GM19193 (cell line): Measurements from ENCODE around the gene ACY1.

Experiments
- POLR2A ChIP-seq: IDR thresholded peaks from 4 replicates; pipeline ENCODE4 v1.6.1; 2011; ENCODE audit not compliant: insufficient read depth, insufficient read length; ENCODE audit errors: extremely low read depth

Gene ACY1

DNA sequence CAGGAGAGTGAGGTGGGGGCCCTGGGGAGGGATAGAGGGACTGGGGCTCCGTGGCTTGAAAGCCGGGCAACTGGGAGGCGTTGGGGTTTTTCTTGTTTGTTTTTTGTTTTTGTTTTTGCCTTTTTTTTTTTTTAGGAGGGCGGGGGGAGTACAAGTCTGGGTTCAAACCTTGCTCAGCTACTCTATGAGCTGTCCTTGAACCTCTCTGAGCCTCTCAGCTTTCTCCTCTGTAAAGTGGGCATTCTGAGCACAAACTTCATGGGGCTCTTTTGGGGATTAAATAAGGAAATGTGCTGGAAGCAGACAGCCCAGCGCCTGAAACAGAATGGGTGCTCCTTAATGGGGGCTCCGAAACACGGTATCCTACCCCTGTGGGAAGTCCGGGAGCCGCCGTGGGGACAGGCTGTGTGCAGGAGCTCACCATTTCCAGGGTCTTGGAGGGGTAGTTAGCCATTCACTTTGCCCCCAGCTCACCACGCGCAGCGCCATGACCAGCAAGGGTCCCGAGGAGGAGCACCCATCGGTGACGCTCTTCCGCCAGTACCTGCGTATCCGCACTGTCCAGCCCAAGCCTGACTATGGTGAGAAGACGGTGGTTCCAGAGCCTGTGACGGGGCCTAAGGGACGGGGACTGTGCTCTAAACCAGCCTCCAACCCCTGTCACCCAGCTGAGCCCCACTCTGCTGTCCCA lies 388 bp downstream of the ACY1 start:
- TF ChIP-seq POLR2A = no peak

DNA sequence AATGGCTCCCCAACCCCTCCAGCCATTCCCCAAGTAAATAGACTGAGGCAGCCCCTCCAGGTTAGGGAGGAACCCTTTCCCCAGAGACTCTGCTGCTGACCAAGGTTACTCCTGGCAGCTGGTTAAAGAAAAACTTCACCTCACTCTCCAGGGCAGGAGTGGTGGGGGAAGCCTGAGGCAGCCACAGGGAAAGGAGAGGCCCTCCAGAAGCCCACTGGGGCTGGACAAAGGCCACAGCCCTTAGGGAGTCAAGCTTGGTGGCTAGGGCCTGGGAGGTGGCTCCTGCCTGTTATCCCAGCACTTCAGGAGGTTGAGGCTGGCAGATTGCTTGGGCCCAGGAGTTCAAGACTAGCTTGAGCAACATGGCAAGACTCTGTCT lies 923 bp downstream of the ACY1 start:
- TF ChIP-seq POLR2A = no peak

DNA sequence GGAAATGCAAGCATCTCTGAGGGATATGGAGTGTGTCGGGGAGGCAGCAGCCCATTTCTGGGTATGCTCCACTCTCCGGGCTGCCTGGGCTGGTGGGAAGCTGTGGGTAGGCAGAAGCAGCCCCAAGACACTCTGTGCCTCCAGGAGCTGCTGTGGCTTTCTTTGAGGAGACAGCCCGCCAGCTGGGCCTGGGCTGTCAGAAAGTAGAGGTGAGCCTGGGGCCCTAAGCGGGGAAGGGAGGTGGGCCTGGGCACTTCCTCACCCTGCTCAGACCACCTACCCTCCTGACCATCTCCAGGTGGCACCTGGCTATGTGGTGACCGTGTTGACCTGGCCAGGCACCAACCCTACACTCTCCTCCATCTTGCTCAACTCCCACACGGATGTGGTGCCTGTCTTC lies 1.7 kb downstream of the ACY1 start:
- no peak for TF ChIP-seq POLR2A

DNA sequence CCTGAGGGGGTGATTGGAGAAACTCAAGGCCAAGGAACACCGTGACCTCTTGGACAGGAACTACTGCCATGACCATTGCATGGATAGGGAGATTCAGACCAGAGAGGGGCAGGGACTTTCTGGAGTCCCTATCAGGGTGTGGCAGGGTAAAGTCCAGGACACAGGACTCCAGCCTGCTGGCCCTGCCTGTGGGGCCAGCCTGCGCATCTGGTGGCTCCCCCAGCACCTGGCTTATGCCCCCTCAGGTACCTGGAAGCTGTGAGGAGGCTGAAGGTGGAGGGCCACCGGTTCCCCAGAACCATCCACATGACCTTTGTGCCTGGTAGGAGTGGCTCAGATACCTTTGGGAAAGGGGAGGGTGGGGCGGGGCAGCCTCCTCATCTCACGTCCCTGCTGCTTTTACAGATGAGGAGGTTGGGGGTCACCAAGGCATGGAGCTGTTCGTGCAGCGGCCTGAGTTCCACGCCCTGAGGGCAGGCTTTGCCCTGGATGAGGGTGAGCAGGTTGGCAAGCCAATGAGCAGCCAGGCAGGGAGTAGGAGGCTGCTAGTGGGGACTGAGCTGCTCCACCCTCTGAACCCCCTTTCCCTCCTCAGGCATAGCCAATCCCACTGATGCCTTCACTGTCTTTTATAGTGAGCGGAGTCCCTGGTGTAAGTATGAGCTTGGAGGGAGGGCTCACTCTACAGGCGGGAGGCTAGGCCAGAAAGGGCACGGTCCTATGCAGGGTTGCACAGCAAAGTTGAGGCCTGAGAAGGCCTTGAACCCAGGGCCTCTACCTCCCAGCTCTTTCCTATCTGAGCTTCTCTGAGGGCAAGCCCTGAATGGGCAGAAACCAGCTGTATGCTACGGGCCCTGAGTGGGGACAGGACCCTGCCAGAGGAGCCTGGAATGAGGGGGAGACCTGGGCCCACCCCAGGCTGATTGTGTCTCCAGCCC lies 2.9 kb downstream of the ACY1 start:
- no peak for TF ChIP-seq POLR2A

DNA sequence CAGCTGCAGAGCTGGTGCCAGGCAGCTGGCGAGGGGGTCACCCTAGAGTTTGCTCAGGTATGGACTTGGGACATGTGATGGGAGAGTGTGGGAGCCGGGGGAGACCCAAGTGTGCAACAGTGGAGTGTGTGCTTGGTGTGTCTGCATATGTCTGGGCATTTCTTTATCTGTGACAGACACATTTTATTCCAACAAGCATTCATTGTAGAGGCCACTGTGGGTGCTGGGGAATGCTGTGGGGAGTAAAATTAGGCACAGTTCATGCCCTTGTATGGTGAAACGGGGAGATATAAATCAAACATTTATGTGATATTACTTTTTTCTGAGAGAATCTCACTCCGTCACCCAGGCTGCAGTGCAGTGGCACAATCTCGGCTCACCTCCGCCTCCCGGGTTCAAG lies 4.2 kb downstream of the ACY1 start:
- no peak for TF ChIP-seq POLR2A

DNA sequence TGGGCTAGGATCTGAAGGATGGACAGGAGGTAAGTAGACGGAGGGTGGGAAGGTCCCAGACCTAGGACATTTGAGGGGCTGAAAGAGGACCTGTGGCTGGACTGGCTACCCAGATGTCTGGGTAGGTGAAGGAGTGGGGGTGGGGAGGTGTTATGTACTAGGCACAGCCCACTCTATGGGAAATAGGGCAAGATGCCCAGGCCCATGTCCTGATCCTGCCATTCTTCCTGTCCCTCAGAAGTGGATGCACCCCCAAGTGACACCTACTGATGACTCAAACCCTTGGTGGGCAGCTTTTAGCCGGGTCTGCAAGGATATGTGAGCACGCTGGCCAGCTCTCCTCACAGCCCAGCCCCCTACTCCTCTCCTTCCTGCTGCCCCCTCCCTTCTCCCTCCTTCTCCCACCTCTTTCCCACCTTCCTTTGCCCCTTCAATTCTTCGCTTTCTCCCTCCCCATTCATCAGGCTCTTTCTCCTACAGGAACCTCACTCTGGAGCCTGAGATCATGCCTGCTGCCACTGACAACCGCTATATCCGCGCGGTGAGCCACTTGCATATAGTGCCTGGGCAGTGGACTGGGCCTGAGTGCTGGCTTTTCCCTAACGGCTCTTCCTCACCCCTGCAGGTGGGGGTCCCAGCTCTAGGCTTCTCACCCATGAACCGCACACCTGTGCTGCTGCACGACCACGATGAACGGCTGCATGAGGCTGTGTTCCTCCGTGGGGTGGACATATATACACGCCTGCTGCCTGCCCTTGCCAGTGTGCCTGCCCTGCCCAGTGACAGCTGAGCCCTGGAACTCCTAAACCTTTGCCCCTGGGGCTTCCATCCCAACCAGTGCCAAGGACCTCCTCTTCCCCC lies 5.2 kb downstream of the ACY1 start:
- no peak for TF ChIP-seq POLR2A

DNA sequence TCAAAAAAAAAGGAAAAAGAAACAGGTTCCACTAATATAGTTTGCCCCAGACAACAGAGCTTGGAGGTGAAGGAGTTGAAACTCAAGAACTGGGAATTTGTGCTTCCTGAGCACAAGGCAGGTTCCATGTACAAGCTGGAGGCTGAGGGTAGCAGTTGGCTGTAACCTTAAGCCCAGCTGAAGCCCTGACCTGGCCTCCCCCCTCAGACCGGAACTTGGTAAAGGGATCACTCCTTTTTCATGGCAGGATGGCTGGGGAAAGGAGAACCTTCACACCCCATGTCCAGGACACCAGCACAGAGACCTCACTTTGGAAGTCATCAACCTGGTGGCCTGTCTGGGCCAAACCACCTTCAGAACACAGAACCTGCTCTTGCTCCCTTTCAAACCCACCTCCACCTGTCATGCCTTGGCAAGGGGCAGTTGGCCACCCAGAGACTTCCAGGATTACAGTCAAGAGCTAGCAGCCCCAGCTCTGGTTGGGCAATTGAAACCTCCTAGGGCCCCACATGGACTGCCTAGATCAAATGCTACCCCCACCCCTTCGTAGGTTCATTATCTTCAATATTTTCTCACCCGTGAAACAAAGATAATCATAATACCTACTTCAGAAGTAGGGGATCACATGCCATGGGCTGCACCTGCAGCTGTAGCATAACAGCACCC lies 8.8 kb downstream of the ACY1 start:
- peak; percentile 53 for TF ChIP-seq POLR2A

DNA sequence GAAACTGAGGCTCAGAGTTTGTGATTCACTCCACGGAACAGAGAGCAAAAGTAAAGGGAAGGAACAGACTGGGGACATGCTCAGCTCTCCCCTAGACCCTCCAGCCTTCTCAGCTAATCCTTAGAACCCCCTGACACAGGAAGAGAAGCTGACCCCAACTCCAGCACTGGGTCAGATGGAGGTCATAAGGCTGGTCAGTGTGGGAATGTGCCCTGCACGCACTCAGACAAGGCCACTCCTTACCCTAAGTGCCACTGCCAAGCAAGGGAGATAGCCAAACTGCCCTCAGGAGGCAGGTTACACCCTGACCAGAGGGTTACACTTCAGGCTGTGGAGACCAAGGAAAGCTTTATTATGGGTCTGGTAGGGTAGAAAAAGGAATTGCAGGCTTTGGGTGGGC lies 11.2 kb downstream of the ACY1 start:
- TF ChIP-seq POLR2A = no peak

DNA sequence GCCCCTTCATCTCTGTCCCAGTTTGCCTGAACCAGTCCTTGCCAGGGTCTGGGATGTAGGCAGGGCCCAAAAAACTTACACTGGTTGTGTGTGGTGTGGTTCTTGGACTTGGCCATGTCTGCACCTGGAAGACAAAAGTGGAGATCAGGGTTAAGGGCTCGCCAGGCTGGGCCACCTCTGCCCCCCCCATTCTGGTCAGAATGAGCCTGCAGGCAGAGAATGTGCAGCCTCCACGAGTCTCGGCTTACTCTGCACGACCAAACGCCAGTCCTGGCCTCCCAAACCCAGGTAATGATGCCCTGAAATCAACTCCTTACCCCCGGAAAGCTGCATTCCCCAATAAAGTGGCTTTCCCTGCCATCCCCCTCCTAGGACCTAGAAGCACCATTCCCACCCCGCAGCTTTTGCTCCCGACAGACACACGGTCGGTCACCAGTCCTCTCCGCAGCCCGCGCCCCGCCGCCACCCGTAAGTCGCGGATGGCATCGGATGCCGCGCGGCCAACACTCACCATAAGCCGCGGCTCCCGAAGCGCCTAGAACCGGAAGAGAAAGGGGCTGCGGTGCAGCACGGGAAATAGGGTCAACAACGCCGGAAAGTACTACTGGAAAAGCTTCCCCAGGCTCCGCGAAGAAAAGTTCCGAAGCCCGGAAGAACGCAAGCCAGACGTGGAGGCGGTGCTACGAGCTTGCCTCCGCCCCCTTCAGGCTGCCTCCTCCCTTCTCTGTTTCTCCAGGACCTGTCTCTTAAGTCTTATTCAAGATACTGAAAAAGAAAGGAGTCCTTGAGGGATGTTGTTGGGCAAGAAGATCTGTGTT lies 12.2 kb downstream of the ACY1 start, which contains the start of gene RPL29:
Gene RPL29 (minus strand): TSS at position 550 of the 818 bp plus-strand sequence. CDS start 434 bp downstream, at position 116.
- TF ChIP-seq POLR2A = peak; percentile 98

DNA sequence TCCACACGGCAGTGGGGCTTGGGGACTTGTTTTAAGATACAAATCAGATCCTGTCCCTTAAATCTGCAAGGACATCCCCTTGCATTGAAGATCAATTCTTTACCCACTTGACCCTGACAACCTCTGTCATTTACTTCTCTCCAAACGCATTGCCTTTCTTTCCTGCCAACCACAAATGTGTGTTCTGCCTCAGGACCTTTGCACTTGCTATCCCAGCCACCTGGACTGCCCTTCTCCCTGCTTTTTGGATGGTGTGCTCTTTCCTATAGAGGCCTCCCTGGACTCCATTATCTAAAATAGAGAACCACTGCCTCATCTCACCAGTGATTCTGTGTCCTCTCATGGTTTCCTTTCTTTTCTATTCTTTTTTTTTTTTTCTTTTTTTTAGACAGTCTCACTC lies 13.8 kb downstream of the ACY1 start:
- no peak for TF ChIP-seq POLR2A

DNA sequence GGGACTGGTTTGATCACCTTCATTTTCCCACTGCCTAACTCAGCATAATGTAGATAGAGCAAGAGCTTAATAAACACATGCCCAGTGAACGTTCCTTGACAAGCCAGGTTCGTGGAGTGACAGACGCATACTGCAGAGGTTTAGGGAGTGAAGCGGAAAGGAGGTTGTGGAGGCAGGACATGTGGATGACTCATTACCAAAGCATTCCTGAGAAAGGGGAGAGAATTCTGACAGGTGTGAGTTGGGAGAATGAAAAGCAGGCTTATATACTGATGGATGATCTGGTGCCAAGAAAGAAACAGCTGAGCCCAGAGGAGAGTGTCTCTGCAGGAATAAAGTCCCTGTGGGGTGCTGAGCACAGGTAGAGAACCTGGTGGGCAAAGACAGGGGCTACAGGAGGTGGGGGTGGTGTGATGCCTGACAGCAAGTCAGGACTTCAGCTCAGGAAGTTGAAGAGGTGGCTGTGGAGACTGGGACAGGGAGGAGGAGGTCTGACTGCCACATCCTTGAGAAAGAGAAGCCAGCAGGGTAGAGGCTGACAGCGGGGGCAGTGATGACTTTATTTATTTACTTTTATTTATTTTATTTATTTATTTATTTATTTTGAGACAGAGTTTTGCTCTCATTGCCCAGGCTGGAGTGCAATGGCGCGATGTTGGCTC lies 14.7 kb downstream of the ACY1 start:
- no peak for TF ChIP-seq POLR2A

DNA sequence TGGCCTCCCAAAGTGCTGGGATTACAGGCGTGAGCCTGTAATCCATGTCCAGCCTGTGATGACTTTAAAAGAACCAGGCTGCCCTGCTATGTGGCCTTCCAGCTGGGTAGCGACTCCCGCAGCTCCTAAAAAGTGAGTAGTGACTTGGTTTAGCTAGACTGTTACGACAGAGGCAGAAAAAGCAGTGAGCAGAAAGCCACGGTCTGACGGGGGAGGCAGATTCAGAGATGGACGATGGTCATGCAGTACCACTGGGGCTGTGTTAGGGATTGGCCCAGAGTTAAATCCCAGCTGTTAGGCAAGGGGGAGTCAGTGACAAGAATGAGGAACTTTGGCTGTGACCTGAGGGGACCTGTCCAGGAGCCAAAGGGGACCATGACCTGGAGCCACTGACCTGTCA lies 15.4 kb downstream of the ACY1 start:
- TF ChIP-seq POLR2A = no peak

DNA sequence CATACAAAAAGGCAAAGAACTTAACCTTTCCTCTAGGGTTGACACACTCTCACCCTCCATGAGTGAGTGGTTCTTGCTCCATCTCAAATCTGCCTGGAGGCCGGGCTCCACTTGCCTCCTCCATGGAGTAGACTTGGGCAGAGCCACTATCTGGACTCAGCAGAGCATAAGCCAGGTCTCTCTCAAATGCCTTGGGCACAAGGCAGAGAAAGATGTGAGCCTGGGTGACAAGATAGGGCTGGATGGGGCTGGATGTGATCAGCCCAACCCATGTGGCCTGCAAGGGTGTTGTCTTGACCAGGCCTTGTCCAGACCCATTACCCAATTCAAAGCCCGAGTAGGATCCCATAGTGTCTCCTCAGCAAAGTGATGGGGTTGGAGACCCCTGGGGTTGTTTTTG lies 16.5 kb downstream of the ACY1 start:
- TF ChIP-seq POLR2A = no peak
